Endothelial cell of umbilical vein (primary cell): Measurements from ENCODE around the gene ADAT3. TPM values are rescaled to one million over a fixed set of nuclear protein-coding genes. Genes with fewer than 3 reads are reported as not detected.

Experiments used
- BruUV-seq: library from RNA; stranded (reverse); fragments of 400-500 nt; replicated peaks from 2 replicates; lab custom pipeline; 2021; lab: Mats Ljungman, UMichigan
- CTCF ChIA-PET: fragments of 300-600, 350-600 bp; sonication (Branson Sonifier 250); formaldehyde crosslinking; loops from one replicate; lab custom pipeline; 2021; ENCODE audit warnings: antibody characterized with exemption, inconsistent platforms; lab: Charles Lee
- POLR2A ChIA-PET: fragments of 300-600, 350-600 bp; sonication (Branson Sonifier 250); formaldehyde crosslinking; loops from one replicate; lab custom pipeline; 2021; ENCODE audit warnings: antibody characterized with exemption, inconsistent platforms; lab: Charles Lee
- DNase-seq: peaks from one replicate; pipeline ENCODE4 v3.0.0-alpha.2; 2011; ENCODE audit warnings: low read depth, low spot score
- FAIRE-seq: peaks from 2 replicates; lab custom pipeline; 2011; peaks lifted over from hg19 to GRCh38; lab: Jason Lieb, UNC
- H2AFZ ChIP-seq: 2 replicates; pipeline ENCODE4 v1.6.0; 2012; ENCODE audit warnings: low read depth, low read length, control low read depth, inconsistent platforms
- H3K27ac ChIP-seq: 2 replicates; pipeline ENCODE4 v1.5.1; 2011; ENCODE audit warnings: low read depth, mild to moderate bottlenecking, control low read depth, low read length, moderate library complexity; ENCODE audit not compliant: insufficient read depth
- H3K27me3 ChIP-seq, 2 experiments: 2 replicates each; pipeline versions ENCODE4 v1.6.0 to v1.6.1; 2011; ENCODE audit warnings: low read length in 2 of 2, mixed read lengths in 1 of 2; ENCODE audit not compliant: control insufficient read depth in 2 of 2, insufficient read depth in 2 of 2
- H3K36me3 ChIP-seq, 2 experiments: 2 replicates in 1 of 2; 3 replicates in 1 of 2; pipeline ENCODE4 v1.5.1; 2011; ENCODE audit warnings: low read length in 2 of 2, mild to moderate bottlenecking in 1 of 2, moderate library complexity in 1 of 2; ENCODE audit not compliant: control insufficient read depth in 2 of 2, insufficient read depth in 2 of 2; ENCODE audit errors: extremely low read depth in 1 of 2
- H3K4me1 ChIP-seq: 3 replicates; pipeline ENCODE4 v1.5.1; 2011; ENCODE audit warnings: mild to moderate bottlenecking, low read length; ENCODE audit not compliant: control insufficient read depth, insufficient read depth; ENCODE audit errors: extremely low read depth
- H3K4me2 ChIP-seq: 2 replicates; pipeline ENCODE4 v1.6.1; 2011; ENCODE audit warnings: low read length, control low read depth, mixed read lengths; ENCODE audit not compliant: insufficient read depth
- H3K4me3 ChIP-seq, 3 experiments: fragments of 200-600 bp in 1 of 3; sonication (generic), shearing (Covaris generic) in 1 of 3; replicated peaks in 1 of 3; 2 replicates each; pipeline ENCODE4 v1.5.1; 2011 to 2016; ENCODE audit warnings: control low read depth in 3 of 3, low read length in 3 of 3, mild to moderate bottlenecking in 2 of 3, inconsistent platforms in 1 of 3, low read depth in 1 of 3, moderate library complexity in 1 of 3; ENCODE audit not compliant: insufficient read depth in 1 of 3
- H3K79me2 ChIP-seq: 2 replicates; pipeline ENCODE4 v1.6.0; 2012; ENCODE audit warnings: low read length, inconsistent platforms; ENCODE audit not compliant: control insufficient read depth, insufficient read depth
- H3K9ac ChIP-seq: replicated peaks from 2 replicates; pipeline ENCODE3; 2011; ENCODE audit warnings: low read length, control low read depth; ENCODE audit not compliant: insufficient read depth; ENCODE audit errors: extremely low read depth
- H3K9me1 ChIP-seq: replicated peaks from 3 replicates; pipeline ENCODE4 v1.6.0; 2011; ENCODE audit warnings: mild to moderate bottlenecking, low read length; ENCODE audit not compliant: control insufficient read depth, insufficient read depth; ENCODE audit errors: extremely low read depth
- H3K9me3 ChIP-seq: replicated peaks from 2 replicates; pipeline ENCODE4 v1.5.1; 2012; ENCODE audit warnings: low read length, inconsistent platforms; ENCODE audit not compliant: control insufficient read depth, insufficient read depth
- H4K20me1 ChIP-seq: replicated peaks from 2 replicates; pipeline ENCODE3; 2011; ENCODE audit warnings: mild to moderate bottlenecking, low read length; ENCODE audit not compliant: control insufficient read depth, insufficient read depth; ENCODE audit errors: extremely low read depth
- CTCF ChIP-seq, 2 donors: IDR thresholded peaks; 1 replicate in 1 of 2; 2 replicates in 1 of 2; pipeline ENCODE4 v1.5.1; 2011; ENCODE audit warnings: low read length in 2 of 2, mild to moderate bottlenecking in 2 of 2, moderate library complexity in 2 of 2, control low read depth in 1 of 2, inconsistent platforms in 1 of 2, low read depth in 1 of 2; ENCODE audit not compliant: insufficient read depth in 1 of 2; ENCODE audit errors: extremely low read depth in 1 of 2
- EZH2 ChIP-seq: IDR thresholded peaks from 2 replicates; pipeline ENCODE4 v1.6.1; 2012; ENCODE audit warnings: borderline replicate concordance, low read depth, mild to moderate bottlenecking, moderate library complexity, low read length, inconsistent platforms; ENCODE audit not compliant: severe bottlenecking
- FOS ChIP-seq: IDR thresholded peaks from 2 replicates; pipeline ENCODE4 v1.6.1; 2011; ENCODE audit warnings: mild to moderate bottlenecking, low read length, moderate library complexity, borderline replicate concordance; ENCODE audit not compliant: insufficient read depth
- GATA2 ChIP-seq: IDR thresholded peaks from 2 replicates; pipeline ENCODE4 v1.7.0; 2011; ENCODE audit warnings: low read depth, mild to moderate bottlenecking, moderate library complexity, mixed read lengths, low read length; ENCODE audit not compliant: insufficient read length, insufficient read depth
- JUN ChIP-seq: IDR thresholded peaks from 2 replicates; pipeline ENCODE4 v1.6.1; 2011; ENCODE audit warnings: borderline replicate concordance, low read depth; ENCODE audit not compliant: insufficient read length, insufficient read depth
- MYC ChIP-seq: IDR thresholded peaks from one replicate; pipeline ENCODE4 v1.6.1; 2011; ENCODE audit warnings: mild to moderate bottlenecking, low read depth, low read length
- POLR2A ChIP-seq: IDR thresholded peaks from 2 replicates; pipeline ENCODE4 v1.6.1; 2012; ENCODE audit warnings: low read depth, mild to moderate bottlenecking, control low read depth, low read length
- POLR2AphosphoS5 ChIP-seq: IDR thresholded peaks from 2 replicates; pipeline ENCODE4 v1.6.1; 2012; ENCODE audit warnings: low read depth, mild to moderate bottlenecking, control low read depth, low read length, moderate library complexity; ENCODE audit not compliant: insufficient read depth
- dilution Hi-C: fragments of 300-500 bp; cut with MboI; formaldehyde crosslinking; loops from one replicate; pipeline ENCODE4 v1.15.0; 2019; ENCODE audit warnings: low sequenced_read_pairs; ENCODE audit not compliant: extremely low pct_ligation_motif_present
- intact Hi-C: fragments of 100-400 bp; cut with micrococcal nuclease; formaldehyde crosslinking; loops from one replicate; pipeline ENCODE4 v1.10.0; 2022
- polyA plus RNA-seq, 4 experiments: library from polyadenylated mRNA; depleted of rRNA in 3 of 4; stranded (reverse) in 3 of 4; unstranded in 1 of 4; fragments of >200 nt; gene quantifications; 2 replicates each; pipeline versions ENCODE4 v1.2.1 to v1.2.3, GENCODE V29; 2011 to 2012; ENCODE audit warnings: missing spikeins in 1 of 4
- total RNA-seq: library from RNA; stranded (reverse); gene quantifications from 2 replicates; pipeline ENCODE4 v1.2.3, GENCODE V29; 2021
- TF ChIP-seq, protein P1 (sequence below): IDR thresholded peaks from 2 replicates; pipeline ENCODE4 v1.6.1; 2011; ENCODE audit not compliant: insufficient read depth, insufficient read length

Gene ADAT3
- total and polyA plus RNA-seq, 2 donors (not counting 3 experiments of a cell fraction or from before 2014, with no cell fraction given), result 5.7 to 11.7 TPM

DNA sequence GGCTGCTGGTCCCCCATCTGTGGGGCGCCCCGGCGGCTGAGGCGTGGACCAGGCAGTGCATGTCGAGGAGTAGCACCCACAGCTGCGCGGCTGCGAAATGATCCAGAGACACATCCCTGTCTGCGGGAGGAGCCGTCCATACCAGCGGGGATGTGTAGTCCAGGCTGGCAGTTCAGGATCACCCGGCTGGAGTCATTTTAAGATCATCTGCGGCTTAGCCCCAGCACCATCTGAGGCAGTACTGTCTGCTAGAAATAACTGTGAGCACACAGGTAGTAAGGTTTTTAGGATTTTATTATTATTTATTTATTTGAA, 3.1 kb downstream of the ADAT3 start:
- no peaks in the 10 kb centered on the region for H4K20me1 ChIP-seq
- H3K4me3 ChIP-seq, result no peak overlapping the region
- H3K36me3 ChIP-seq, result peaks cover 0 to 6% of the 10 kb centered on the region in 2 experiments
- TF ChIP-seq POLR2A (no peak), JUN (no peak), MYC (no peak), FOS (no peak), EZH2 (no peak), POLR2AphosphoS5 (no peak), CTCF (IDR thresholded peaks at IDR 0.05; ENCODE audit: extremely low read depth in 1 of 2, insufficient read depth in 1 of 2, low read depth in 1 of 2, low read length in 2 of 2) (no peak), GATA2 (no peak)
- TF ChIP-seq, protein P1, sequence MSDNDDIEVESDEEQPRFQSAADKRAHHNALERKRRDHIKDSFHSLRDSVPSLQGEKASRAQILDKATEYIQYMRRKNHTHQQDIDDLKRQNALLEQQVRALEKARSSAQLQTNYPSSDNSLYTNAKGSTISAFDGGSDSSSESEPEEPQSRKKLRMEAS, result no peak
- H3K9ac ChIP-seq, result no peak overlapping the region
- H3K9me1 ChIP-seq, result no peaks in the 10 kb centered on the region
- peaks cover 56% of the 10 kb centered on the region for H3K79me2 ChIP-seq
- no peak overlapping the region for H2AFZ ChIP-seq
- no peaks in the 10 kb centered on the region for H3K4me1 ChIP-seq
- H3K9me3 ChIP-seq, result no peaks in the 10 kb centered on the region
- BruUV-seq, result no TSS peak
- DNase-seq (no peak), FAIRE-seq (no peak)
- POLR2A ChIA-PET, result no interaction called here
- intact Hi-C loops, result no loop called here
- CTCF ChIA-PET, result no interaction called here
- no peak overlapping the region for H3K4me2 ChIP-seq
- dilution Hi-C loops, result no loop called here
- H3K27ac ChIP-seq, result no peak overlapping the region
- H3K27me3 ChIP-seq, result no peaks in the 10 kb centered on the region
